CD4-positive, alpha-beta T cell treated with Interleukin-1 beta for 1 hour (primary cell): Measurements from ENCODE around the gene NEK8.
"Not testable (repeated sequence)": the region's sequence is repeated elsewhere in the genome, so short reads cannot be mapped to it uniquely, and the experiment has no call there.

Experiments
- DNase-seq, 2 donors: peaks; one replicate each; pipeline ENCODE4 v3.0.0-alpha.2; 2020 to 2022

Gene NEK8

GRCh38 chr17:28774206-28774605 is 45.6 kb downstream of the NEK8 start:
- no peak for DNase-seq

GRCh38 chr17:28777178-28777577 is 48.6 kb downstream of the NEK8 start:
- no peak for DNase-seq

GRCh38 chr17:28779601-28780000 is 51.0 kb downstream of the NEK8 start:
- DNase-seq, result not testable (repeated sequence)

- no peak for DNase-seq
Observed at GRCh38 chr17:28783161-28783560, 54.6 kb downstream of the NEK8 start.

GRCh38 chr17:28788100-28788499 is 59.5 kb downstream of the NEK8 start:
- DNase-seq, result no peak
